GM10847 (cell line): Measurements from ENCODE around the gene CNTN2.

Source experiments
- POLR2A ChIP-seq: IDR thresholded peaks from 2 replicates; pipeline ENCODE4 v1.6.1; 2011; ENCODE audit not compliant: insufficient read length; ENCODE audit errors: extremely low read depth

Gene CNTN2

GRCh38 chr1:205037539-205037938, 5.5 kb upstream of the CNTN2 start:
- TF ChIP-seq POLR2A, result no peak

GRCh38 chr1:205038132-205038786, 4.8 kb upstream of the CNTN2 start:
- TF ChIP-seq POLR2A, result no peak

- TF ChIP-seq POLR2A, result no peak
These were observed 1.9 kb upstream of the CNTN2 start for GRCh38 chr1:205041001-205041715.

- TF ChIP-seq POLR2A, result no peak
These were observed 758 bp upstream of the CNTN2 start for GRCh38 chr1:205041998-205042910.

- no peak for TF ChIP-seq POLR2A
These were observed 854 bp downstream of the CNTN2 start for GRCh38 chr1:205043866-205044265.

- no peak for TF ChIP-seq POLR2A
These were observed 1.7 kb downstream of the CNTN2 start for GRCh38 chr1:205044741-205045140.

GRCh38 chr1:205045146-205045545, 2.1 kb downstream of the CNTN2 start:
- no peak for TF ChIP-seq POLR2A

- no peak for TF ChIP-seq POLR2A
These were observed 3.9 kb downstream of the CNTN2 start for GRCh38 chr1:205046870-205047269.

GRCh38 chr1:205047764-205048231, 4.8 kb downstream of the CNTN2 start:
- TF ChIP-seq POLR2A, result no peak

- TF ChIP-seq POLR2A, result no peak
These were observed 5.4 kb downstream of the CNTN2 start for GRCh38 chr1:205048382-205048781.

GRCh38 chr1:205049479-205049878, 6.5 kb downstream of the CNTN2 start:
- no peak for TF ChIP-seq POLR2A

GRCh38 chr1:205052690-205053089, 9.7 kb downstream of the CNTN2 start:
- no peak for TF ChIP-seq POLR2A

GRCh38 chr1:205053296-205053695, 10.3 kb downstream of the CNTN2 start:
- no peak for TF ChIP-seq POLR2A

GRCh38 chr1:205054013-205054412, 11.0 kb downstream of the CNTN2 start:
- no peak for TF ChIP-seq POLR2A

- no peak for TF ChIP-seq POLR2A
These were observed 13.2 kb downstream of the CNTN2 start for GRCh38 chr1:205056188-205056611.

GRCh38 chr1:205056956-205057568, 14.1 kb downstream of the CNTN2 start:
- TF ChIP-seq POLR2A, result no peak
